IMR-90 (cell line): ENCODE results near the gene FANCM. TPM values are rescaled to one million over a fixed set of nuclear protein-coding genes. Genes with fewer than 3 reads are reported as not detected.

Experiments used
- ATAC-seq: fragments of 200-7000 bp; cut with Tn5 transposase; 2 replicates; pipeline ENCODE4 v1.9.1; 2020; ENCODE audit warnings: low read depth, mild to moderate bottlenecking, moderate library complexity
- BruUV-seq: library from RNA; stranded (reverse); fragments of 400-500 nt; replicated peaks from 2 replicates; lab custom pipeline; 2021; lab: Mats Ljungman, UMichigan
- CTCF ChIA-PET: fragments of 300-600 bp; formaldehyde crosslinking; extraction: SDS; loops from one replicate; lab custom pipeline; 2021; ENCODE audit warnings: antibody characterized with exemption; lab: Yijun Ruan, JAX
- POLR2A ChIA-PET: fragments of 300-600 bp; sonication (Branson Sonifier 250); formaldehyde crosslinking; loops from one replicate; lab custom pipeline; 2022; ENCODE audit warnings: antibody characterized with exemption; ENCODE audit not compliant: unreplicated experiment; lab: Charles Lee
- DNase-seq: peaks from one replicate; pipeline ENCODE4 v3.0.0; 2013
- H2AFZ ChIP-seq: replicated peaks from 2 replicates; pipeline ENCODE3; 2013; ENCODE audit warnings: low read length, mild to moderate bottlenecking; ENCODE audit not compliant: poor library complexity
- H2AK5ac ChIP-seq: 2 replicates; pipeline ENCODE4 v1.6.1; 2013; ENCODE audit warnings: low read depth, low read length, inconsistent platforms
- H2AK9ac ChIP-seq: replicated peaks from 2 replicates; pipeline ENCODE3; 2013; ENCODE audit warnings: mild to moderate bottlenecking, low read depth, low read length, moderate library complexity; ENCODE audit not compliant: poor library complexity
- H2BK120ac ChIP-seq: 2 replicates; pipeline ENCODE4 v1.6.1; 2013; ENCODE audit warnings: low read depth, low read length, inconsistent platforms
- H2BK15ac ChIP-seq: 3 replicates; pipeline ENCODE4 v1.6.1; 2013; ENCODE audit warnings: low read depth, low read length, inconsistent platforms
- H2BK20ac ChIP-seq: 2 replicates; pipeline ENCODE4 v1.6.1; 2013; ENCODE audit warnings: low read depth, mild to moderate bottlenecking, inconsistent platforms, low read length, moderate library complexity
- H2BK5ac ChIP-seq: 2 replicates; pipeline ENCODE4 v1.6.1; 2013; ENCODE audit warnings: mild to moderate bottlenecking, low read depth, low read length, inconsistent platforms; ENCODE audit not compliant: poor library complexity, severe bottlenecking
- H3K14ac ChIP-seq: replicated peaks from 2 replicates; pipeline ENCODE4 v1.6.1; 2013; ENCODE audit warnings: low read depth, low read length, inconsistent platforms
- H3K18ac ChIP-seq: 2 replicates; pipeline ENCODE4 v1.6.1; 2013; ENCODE audit warnings: low read depth, low read length, control low read depth
- H3K23ac ChIP-seq: 2 replicates; pipeline ENCODE4 v1.6.1; 2013; ENCODE audit warnings: low read depth, low read length, inconsistent platforms
- H3K27ac ChIP-seq: 2 replicates; pipeline ENCODE4 v1.5.1; 2013; ENCODE audit warnings: mild to moderate bottlenecking, control low read depth, low read length; ENCODE audit not compliant: insufficient read depth
- H3K27me3 ChIP-seq: 2 replicates; pipeline ENCODE4 v1.6.1; 2013; ENCODE audit warnings: low read length; ENCODE audit not compliant: control insufficient read depth, insufficient read depth
- H3K36me3 ChIP-seq: 2 replicates; pipeline ENCODE4 v1.6.1; 2013; ENCODE audit warnings: low read length, mixed read lengths; ENCODE audit not compliant: control insufficient read depth, insufficient read depth
- H3K4ac ChIP-seq: 2 replicates; pipeline ENCODE4 v1.6.1; 2013; ENCODE audit warnings: low read depth, low read length, inconsistent platforms
- H3K4me1 ChIP-seq: 2 replicates; pipeline ENCODE4 v1.6.1; 2013; ENCODE audit warnings: low read length, mixed read lengths; ENCODE audit not compliant: control insufficient read depth, insufficient read depth
- H3K4me2 ChIP-seq: 2 replicates; pipeline ENCODE4 v1.6.1; 2013; ENCODE audit warnings: low read depth, mild to moderate bottlenecking, control low read depth, low read length, moderate library complexity
- H3K4me3 ChIP-seq: 2 replicates; pipeline ENCODE4 v1.5.1; 2013; ENCODE audit warnings: low read depth, mild to moderate bottlenecking, control low read depth, low read length, moderate library complexity; ENCODE audit not compliant: insufficient read depth
- H3K56ac ChIP-seq: 2 replicates; pipeline ENCODE4 v1.6.1; 2013; ENCODE audit warnings: low read length, inconsistent platforms; ENCODE audit not compliant: insufficient read depth; ENCODE audit errors: extremely low read depth
- H3K79me1 ChIP-seq, 2 experiments: 2 replicates each; pipeline ENCODE4 v1.6.1; 2013; ENCODE audit warnings: low read length in 2 of 2, inconsistent platforms in 1 of 2, low read depth in 1 of 2
- H3K9ac ChIP-seq: 2 replicates; pipeline ENCODE4 v1.6.1; 2013; ENCODE audit warnings: low read depth, low read length, control low read depth
- H3K9me1 ChIP-seq: 2 replicates; pipeline ENCODE4 v1.6.1; 2013; ENCODE audit warnings: low read length, inconsistent platforms; ENCODE audit not compliant: insufficient read depth
- H3K9me3 ChIP-seq: 2 replicates; pipeline ENCODE4 v1.6.1; 2013; ENCODE audit warnings: low read length; ENCODE audit not compliant: control insufficient read depth, insufficient read depth
- H4K20me1 ChIP-seq: 2 replicates; pipeline ENCODE4 v1.6.1; 2013; ENCODE audit warnings: low read length, inconsistent platforms; ENCODE audit not compliant: insufficient read depth
- H4K5ac ChIP-seq: 2 replicates; pipeline ENCODE4 v1.6.1; 2013; ENCODE audit warnings: mild to moderate bottlenecking, low read depth, low read length, control low read depth
- H4K8ac ChIP-seq, 2 experiments: 2 replicates each; pipeline ENCODE4 v1.6.1; 2013; ENCODE audit warnings: low read depth in 2 of 2, low read length in 2 of 2, control low read depth in 1 of 2, inconsistent platforms in 1 of 2
- H4K91ac ChIP-seq: 2 replicates; pipeline ENCODE4 v1.6.1; 2013; ENCODE audit warnings: low read depth, low read length, inconsistent platforms; ENCODE audit not compliant: insufficient read depth
- CEBPB ChIP-seq: IDR thresholded peaks from 2 replicates; pipeline ENCODE4 v1.6.1; 2012; ENCODE audit warnings: low read depth, low read length, improper control_type of control experiment
- CHD1 ChIP-seq: IDR thresholded peaks from 2 replicates; pipeline ENCODE4 v1.6.1; 2012; ENCODE audit warnings: low read depth, low read length, improper control_type of control experiment
- USF2 ChIP-seq: fragments of 150-350 bp; IDR thresholded peaks from 2 replicates; pipeline ENCODE4 v1.6.1; 2017; ENCODE audit warnings: mild to moderate bottlenecking, antibody characterized with exemption, low read length, low read depth
- dilution Hi-C: fragments of 300-500 bp; cut with HindIII; formaldehyde crosslinking; loops from one replicate; pipeline ENCODE4 v1.14.3; 2018; ENCODE audit warnings: low sequenced_read_pairs; ENCODE audit not compliant: unreplicated experiment
- in situ Hi-C: fragments of 300-500 bp; cut with MboI; formaldehyde crosslinking; loops from 3 replicates; pipeline ENCODE4 v1.14.3; 2019; ENCODE audit warnings: low sequenced_read_pairs, inconsistent platforms, mixed read lengths
- intact Hi-C: fragments of 100-400 bp; cut with micrococcal nuclease; formaldehyde crosslinking; loops from 2 replicates; pipeline ENCODE4 v1.10.0; 2022
- polyA plus RNA-seq, 3 experiments: library from polyadenylated mRNA; depleted of rRNA; stranded (reverse); fragments of >200 nt; gene quantifications; 2 replicates each; pipeline ENCODE4 v1.2.3, GENCODE V29; 2012; ENCODE audit warnings: low replicate concordance in 1 of 3
- total RNA-seq: library from RNA; depleted of rRNA; stranded (reverse); fragments of >200 nt; gene quantifications from 2 replicates; pipeline ENCODE4 v1.2.3, GENCODE V29; 2012

FANCM gene
- total and polyA plus RNA-seq, 2 of the 4 experiments (the other 2 are of a cell fraction) = 1.7 to 7.0 TPM

DNA sequence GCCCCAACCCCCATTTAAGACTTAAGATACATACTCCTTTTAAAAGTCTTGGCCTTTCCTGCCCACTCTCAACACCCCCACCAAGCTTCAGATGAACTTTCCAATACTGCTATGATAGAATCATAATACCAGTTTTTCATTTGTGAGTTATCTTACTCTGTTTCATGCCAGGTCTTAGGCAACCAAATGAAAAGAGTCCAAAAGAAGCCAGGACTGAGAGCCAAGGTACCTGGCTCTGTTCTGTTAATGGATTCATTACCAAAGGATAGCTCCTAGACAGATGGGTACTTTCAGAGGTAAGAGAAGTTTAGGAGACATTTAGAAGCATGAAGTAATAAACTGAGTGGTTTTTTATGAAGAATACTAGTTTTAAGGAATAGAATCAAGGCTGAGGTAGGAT lies 34.2 kb downstream of the FANCM start:
- Histone ChIP-seq H3K9ac (no peak overlapping the region), H4K20me1 (no peaks in the 10 kb centered on the region), H3K4me2 (no peak overlapping the region), H4K8ac (no peak overlapping the region), H4K91ac (no peak overlapping the region), H2AK5ac (no peak overlapping the region), H3K14ac (no peak overlapping the region), H3K9me1 (no peaks in the 10 kb centered on the region), H2BK120ac (no peak overlapping the region), H3K4ac (no peak overlapping the region), H2AFZ (no peak overlapping the region), H3K27ac (no peak overlapping the region), H3K18ac (no peak overlapping the region), H3K56ac (no peak overlapping the region), H4K5ac (no peak overlapping the region), H3K79me1 (no peaks in the 10 kb centered on the region), H2AK9ac (no peak overlapping the region), H3K36me3 (no peaks in the 10 kb centered on the region), H2BK15ac (no peak overlapping the region), H3K23ac (no peak overlapping the region), H3K27me3 (no peaks in the 10 kb centered on the region), H2BK20ac (no peak overlapping the region), H3K9me3 (no peaks in the 10 kb centered on the region), H2BK5ac (no peak overlapping the region), H3K4me1 (no peaks in the 10 kb centered on the region), H3K4me3 (no peak overlapping the region)
- TF ChIP-seq CHD1 = no peak
- TF ChIP-seq CEBPB = no peak
- TF ChIP-seq USF2 = no peak
- CTCF ChIA-PET = no interaction called here
- DNase-seq (no peak), ATAC-seq (no peak)
- dilution Hi-C loops = no loop called here
- POLR2A ChIA-PET = no interaction called here
- in situ Hi-C loops = no loop called here
- intact Hi-C loops = no loop called here
- BruUV-seq = no TSS peak
